Breast epithelium (tissue), 4 donors: ENCODE measurements around the gene TSHZ1. TPM values are rescaled to one million over a fixed set of nuclear protein-coding genes. Genes with fewer than 3 reads are reported as not detected.
A peak's percentile ranks its signal among the peaks of the same experiment; 100 is the strongest.

ENCODE experiments used
- DNase-seq, 2 donors: peaks; one replicate each; pipeline ENCODE4 v3.0.0-alpha.2; 2019; ENCODE audit warnings: low spot score in 2 of 2
- H3K27ac ChIP-seq, 2 donors: fragments of 200-600 bp; sonication (generic) in 1 of 2; one replicate each; pipeline ENCODE4 v1.5.1; 2016 to 2019; ENCODE audit warnings: mild to moderate bottlenecking in 1 of 2
- H3K27me3 ChIP-seq, 2 donors: fragments of 200-600 bp; sonication (generic) in 1 of 2; one replicate each; pipeline versions ENCODE4 v1.5.1 to v1.6.0; 2017 to 2019; ENCODE audit warnings: control low read depth in 1 of 2, mild to moderate bottlenecking in 1 of 2
- H3K36me3 ChIP-seq: fragments of 200-600 bp; one replicate; pipeline ENCODE4 v1.5.1; 2019
- H3K4me1 ChIP-seq, 2 donors: fragments of 200-600 bp; sonication (generic); one replicate each; pipeline ENCODE4 v1.5.1; 2016 to 2019; ENCODE audit warnings: control low read depth in 1 of 2
- H3K4me3 ChIP-seq, 3 donors: fragments of 200-600 bp; sonication (generic); 1 replicate in 2 of 3; 2 replicates in 1 of 3; pipeline ENCODE4 v1.5.1; 2016 to 2019; ENCODE audit warnings: mild to moderate bottlenecking in 3 of 3, moderate library complexity in 2 of 3
- H3K9me3 ChIP-seq, 2 donors: fragments of 200-600 bp; sonication (generic) in 1 of 2; one replicate each; pipeline ENCODE4 v1.5.1; 2016 to 2019; ENCODE audit warnings: control low read depth in 1 of 2
- POLR2A ChIP-seq: fragments of 450-650 bp; IDR thresholded peaks from one replicate; pipeline ENCODE4 v1.6.1; 2016; ENCODE audit warnings: antibody characterized with exemption, mild to moderate bottlenecking, moderate library complexity
- POLR2AphosphoS5 ChIP-seq, 3 donors: sonication (generic); formaldehyde crosslinking; IDR thresholded peaks; one replicate each; pipeline ENCODE4 v1.6.1; 2017; ENCODE audit warnings: antibody characterized with exemption in 3 of 3
- intact Hi-C: fragments of 100-400 bp; cut with DNase I; formaldehyde crosslinking; loops from one replicate; pipeline ENCODE4 v1.15.1; 2023; ENCODE audit warnings: low total_unique reads
- total RNA-seq, 3 donors: library from RNA; depleted of rRNA; stranded (reverse); fragments of >200 nt; gene quantifications; one replicate each; pipeline ENCODE4 v1.1.0, GENCODE V29; 2016
- TF ChIP-seq, protein P1 (sequence below), 3 donors: fragments of 450-650 bp; IDR thresholded peaks; one replicate each; pipeline ENCODE4 v1.5.1; 2016 to 2017; ENCODE audit warnings: antibody characterized with exemption in 3 of 3, mild to moderate bottlenecking in 3 of 3, moderate library complexity in 3 of 3

The TSHZ1 gene, protein sequence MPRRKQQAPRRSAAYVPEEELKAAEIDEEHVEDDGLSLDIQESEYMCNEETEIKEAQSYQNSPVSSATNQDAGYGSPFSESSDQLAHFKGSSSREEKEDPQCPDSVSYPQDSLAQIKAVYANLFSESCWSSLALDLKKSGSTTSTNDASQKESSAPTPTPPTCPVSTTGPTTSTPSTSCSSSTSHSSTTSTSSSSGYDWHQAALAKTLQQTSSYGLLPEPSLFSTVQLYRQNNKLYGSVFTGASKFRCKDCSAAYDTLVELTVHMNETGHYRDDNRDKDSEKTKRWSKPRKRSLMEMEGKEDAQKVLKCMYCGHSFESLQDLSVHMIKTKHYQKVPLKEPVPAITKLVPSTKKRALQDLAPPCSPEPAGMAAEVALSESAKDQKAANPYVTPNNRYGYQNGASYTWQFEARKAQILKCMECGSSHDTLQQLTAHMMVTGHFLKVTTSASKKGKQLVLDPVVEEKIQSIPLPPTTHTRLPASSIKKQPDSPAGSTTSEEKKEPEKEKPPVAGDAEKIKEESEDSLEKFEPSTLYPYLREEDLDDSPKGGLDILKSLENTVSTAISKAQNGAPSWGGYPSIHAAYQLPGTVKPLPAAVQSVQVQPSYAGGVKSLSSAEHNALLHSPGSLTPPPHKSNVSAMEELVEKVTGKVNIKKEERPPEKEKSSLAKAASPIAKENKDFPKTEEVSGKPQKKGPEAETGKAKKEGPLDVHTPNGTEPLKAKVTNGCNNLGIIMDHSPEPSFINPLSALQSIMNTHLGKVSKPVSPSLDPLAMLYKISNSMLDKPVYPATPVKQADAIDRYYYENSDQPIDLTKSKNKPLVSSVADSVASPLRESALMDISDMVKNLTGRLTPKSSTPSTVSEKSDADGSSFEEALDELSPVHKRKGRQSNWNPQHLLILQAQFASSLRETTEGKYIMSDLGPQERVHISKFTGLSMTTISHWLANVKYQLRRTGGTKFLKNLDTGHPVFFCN (N-terminal part only)
- total RNA-seq: 10 to 100 TPM; 12.3 to 18.3 (median 16.4) TPM

DNA sequence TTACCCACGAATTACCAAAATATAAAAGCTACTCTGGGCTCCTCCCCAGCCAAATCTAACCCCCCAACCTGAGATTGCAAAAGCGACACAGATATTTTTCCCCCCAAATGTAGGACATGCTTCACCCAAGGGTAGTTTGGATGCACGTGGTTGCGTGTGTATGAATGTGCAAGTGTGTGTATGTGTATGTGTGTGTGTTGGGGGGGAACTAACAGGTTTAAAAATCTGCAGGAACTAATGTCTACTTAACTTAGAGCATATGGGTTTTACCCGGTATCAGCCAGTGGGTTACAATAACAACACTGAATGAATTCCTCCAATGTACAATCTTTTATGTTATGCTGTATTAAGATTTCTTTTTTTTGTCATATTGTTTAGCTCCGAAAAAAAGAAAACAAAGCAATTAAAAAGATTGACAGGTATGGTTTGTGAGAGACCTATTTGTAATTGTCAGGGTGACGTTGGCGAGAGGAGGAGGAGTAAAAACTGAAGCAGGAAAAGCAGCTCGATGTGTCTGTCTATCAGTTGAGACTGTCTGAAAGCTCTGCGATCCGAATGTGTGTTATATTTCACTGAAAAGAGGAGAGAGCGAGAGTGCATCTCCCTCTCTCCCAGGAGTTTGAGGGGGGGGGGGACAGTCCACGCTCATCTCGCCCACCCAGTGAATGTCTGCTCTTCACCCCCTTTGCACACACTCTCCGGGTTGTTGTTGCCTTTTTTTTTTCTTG is at the start of gene TSHZ1:
TSHZ1 (plus strand) TSS at position 524 of the 728 bp plus-strand sequence. CDS start 1,080 bp downstream, outside the sequence.
- Histone ChIP-seq H3K27me3 (no peaks in the 10 kb centered on the region), H3K4me3 (peak within 1 kb of the TSS; percentile 90 to 94 (median 93)), H3K4me1 (peaks cover 0 to 3% of the 10 kb centered on the region in 2 donors), H3K9me3 (no peaks in the 10 kb centered on the region), H3K36me3 (no peaks in the 10 kb centered on the region), H3K27ac (peak within 1 kb of the TSS; percentile 95 to 99)
- peak; percentile 59 for TF ChIP-seq POLR2A
- no peak for TF ChIP-seq POLR2AphosphoS5 (IDR thresholded peaks at IDR 0.05)
- intact Hi-C loops: no loop called here
- DNase-seq: peak in 1 of 2 donors; percentile 58

DNA sequence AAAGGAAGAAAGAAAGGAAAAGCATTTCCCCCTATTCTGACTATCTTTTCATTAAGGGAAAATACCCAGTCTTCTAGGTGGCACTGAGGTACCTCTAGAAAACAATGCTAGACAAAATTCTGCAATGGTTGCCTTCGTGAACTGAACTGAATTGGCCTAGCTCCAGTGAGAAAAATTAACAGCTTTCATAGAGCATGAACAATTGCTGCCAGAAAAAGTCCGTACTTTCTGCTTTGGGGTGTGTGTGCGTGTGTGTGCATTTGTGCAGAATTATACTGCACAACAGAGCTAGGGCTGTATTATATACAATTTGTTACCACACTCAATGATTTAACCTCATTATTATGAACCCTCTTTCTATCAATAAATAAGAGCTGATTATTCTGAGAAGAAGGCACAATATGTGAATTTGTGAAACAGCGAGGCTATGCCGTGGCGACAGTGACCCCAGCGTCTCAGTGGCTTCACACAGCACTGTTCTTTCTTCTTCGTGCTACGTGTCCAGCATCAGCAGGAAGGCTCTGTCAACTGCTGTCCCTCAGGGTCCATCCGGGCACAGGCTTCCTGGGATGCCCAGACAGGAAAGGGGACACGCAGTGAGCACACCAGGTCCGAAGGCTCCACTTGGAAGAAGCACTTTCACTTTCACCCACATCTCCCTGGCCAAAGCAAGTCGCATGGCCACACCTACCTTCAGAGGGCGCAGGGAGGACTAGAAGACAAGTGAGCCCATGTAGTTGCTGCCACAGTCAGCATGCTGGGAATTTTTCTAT is 49.2 kb upstream of the TSHZ1 start:
- H3K27me3 ChIP-seq: no peaks in the 10 kb centered on the region
- peak overlapping the region; percentile 41 to 60 (median 48) for H3K4me3 ChIP-seq
- no peaks in the 10 kb centered on the region for H3K36me3 ChIP-seq
- intact Hi-C loops: no loop called here
- no peak for TF ChIP-seq POLR2AphosphoS5 (IDR thresholded peaks at IDR 0.05)
- TF ChIP-seq POLR2A: no peak
- H3K27ac ChIP-seq: no peak overlapping the region
- DNase-seq: no peak
- H3K4me1 ChIP-seq: no peaks in the 10 kb centered on the region
- no peaks in the 10 kb centered on the region for H3K9me3 ChIP-seq

DNA sequence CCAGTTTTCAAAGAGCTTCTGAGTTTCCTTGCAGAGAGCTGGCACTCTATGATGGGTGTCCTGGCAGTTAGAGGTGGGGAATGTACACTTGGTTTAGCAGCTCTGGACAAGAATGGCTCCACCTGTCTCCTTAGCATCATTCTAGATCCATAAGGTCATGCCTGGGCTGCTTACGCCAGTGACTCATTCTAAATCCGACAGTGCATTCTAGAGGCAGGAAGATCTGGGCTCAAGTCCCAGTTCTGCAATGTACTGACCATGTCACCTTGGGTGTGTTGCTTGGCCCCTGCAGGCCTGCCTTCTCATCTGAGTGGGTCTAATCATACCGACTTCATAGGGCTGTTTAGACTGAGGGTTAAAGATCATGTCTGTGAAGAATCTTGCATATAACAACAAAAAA is 48.1 kb upstream of the TSHZ1 start:
- H3K9me3 ChIP-seq: no peaks in the 10 kb centered on the region

DNA sequence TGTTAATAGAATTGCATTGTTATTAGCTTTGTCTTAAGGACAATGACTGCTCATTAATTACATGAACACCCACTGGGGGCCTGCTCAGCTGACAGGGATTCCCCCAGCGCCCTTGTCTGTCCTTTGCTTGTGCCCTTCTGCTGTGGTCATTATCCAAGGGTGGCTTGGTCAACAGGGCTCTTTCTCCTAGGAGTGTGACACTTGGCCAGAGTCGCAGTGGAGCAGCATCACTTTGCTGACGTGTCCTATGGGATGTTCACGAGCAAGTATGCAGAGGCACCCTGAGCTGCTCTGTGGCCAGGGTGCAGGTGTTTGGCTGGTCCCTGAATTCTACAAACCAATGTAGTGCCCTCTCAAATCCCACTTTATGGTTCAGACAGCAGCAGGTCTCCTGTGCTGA is 47.6 kb upstream of the TSHZ1 start:
- Histone ChIP-seq H3K9me3 (no peaks in the 10 kb centered on the region), H3K36me3 (no peaks in the 10 kb centered on the region), H3K4me3 (no peak overlapping the region), H3K4me1 (no peaks in the 10 kb centered on the region), H3K27me3 (no peaks in the 10 kb centered on the region), H3K27ac (no peak overlapping the region)
- DNase-seq: no peak
- TF ChIP-seq POLR2AphosphoS5 (IDR thresholded peaks at IDR 0.05): no peak
- TF ChIP-seq, protein P1, sequence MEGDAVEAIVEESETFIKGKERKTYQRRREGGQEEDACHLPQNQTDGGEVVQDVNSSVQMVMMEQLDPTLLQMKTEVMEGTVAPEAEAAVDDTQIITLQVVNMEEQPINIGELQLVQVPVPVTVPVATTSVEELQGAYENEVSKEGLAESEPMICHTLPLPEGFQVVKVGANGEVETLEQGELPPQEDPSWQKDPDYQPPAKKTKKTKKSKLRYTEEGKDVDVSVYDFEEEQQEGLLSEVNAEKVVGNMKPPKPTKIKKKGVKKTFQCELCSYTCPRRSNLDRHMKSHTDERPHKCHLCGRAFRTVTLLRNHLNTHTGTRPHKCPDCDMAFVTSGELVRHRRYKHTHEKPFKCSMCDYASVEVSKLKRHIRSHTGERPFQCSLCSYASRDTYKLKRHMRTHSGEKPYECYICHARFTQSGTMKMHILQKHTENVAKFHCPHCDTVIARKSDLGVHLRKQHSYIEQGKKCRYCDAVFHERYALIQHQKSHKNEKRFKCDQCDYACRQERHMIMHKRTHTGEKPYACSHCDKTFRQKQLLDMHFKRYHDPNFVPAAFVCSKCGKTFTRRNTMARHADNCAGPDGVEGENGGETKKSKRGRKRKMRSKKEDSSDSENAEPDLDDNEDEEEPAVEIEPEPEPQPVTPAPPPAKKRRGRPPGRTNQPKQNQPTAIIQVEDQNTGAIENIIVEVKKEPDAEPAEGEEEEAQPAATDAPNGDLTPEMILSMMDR (IDR thresholded peaks at IDR 0.05): no peak
- no peak for TF ChIP-seq POLR2A
- intact Hi-C loops: no loop called here

More for the DNA sequence above, 48.1 kb upstream of the TSHZ1 start:
- TF ChIP-seq POLR2A: no peak
- TF ChIP-seq POLR2AphosphoS5 (IDR thresholded peaks at IDR 0.05): no peak
- TF ChIP-seq, protein P1 (IDR thresholded peaks at IDR 0.05): no peak
- H3K27me3 ChIP-seq: no peaks in the 10 kb centered on the region
- no peaks in the 10 kb centered on the region for H3K36me3 ChIP-seq
- H3K27ac ChIP-seq: no peak overlapping the region
- no peak for DNase-seq
- H3K4me1 ChIP-seq: no peaks in the 10 kb centered on the region
- H3K4me3 ChIP-seq: no peak overlapping the region
- intact Hi-C loops: no loop called here

DNA sequence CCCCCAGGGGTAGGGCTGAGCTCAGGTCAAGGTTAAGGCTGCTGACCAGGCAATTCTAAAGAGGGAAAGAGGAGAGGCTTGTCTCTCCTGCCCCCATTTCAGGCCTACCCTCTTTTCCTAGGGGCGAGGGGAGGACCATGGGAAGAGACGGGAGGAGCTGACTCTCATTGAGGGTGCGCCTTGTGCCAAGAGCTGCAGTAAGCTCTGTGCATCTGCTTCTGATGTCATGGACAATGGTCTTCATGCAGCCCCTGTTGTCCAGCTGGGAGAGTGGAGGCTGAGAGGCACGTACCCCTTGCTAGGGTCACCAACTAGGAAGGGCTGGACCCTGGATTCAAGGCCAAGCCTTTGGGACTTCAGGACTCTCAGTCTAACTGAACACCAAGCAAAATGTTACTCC is 46.9 kb upstream of the TSHZ1 start:
- intact Hi-C loops: no loop called here
- Histone ChIP-seq H3K27me3 (no peaks in the 10 kb centered on the region), H3K9me3 (no peaks in the 10 kb centered on the region), H3K36me3 (no peaks in the 10 kb centered on the region), H3K4me1 (no peaks in the 10 kb centered on the region), H3K27ac (no peak overlapping the region), H3K4me3 (no peak overlapping the region)
- TF ChIP-seq POLR2AphosphoS5 (IDR thresholded peaks at IDR 0.05) (no peak), POLR2A (no peak)
- TF ChIP-seq, protein P1 (IDR thresholded peaks at IDR 0.05): no peak
- DNase-seq: no peak
